H1 (cell line): ENCODE data around the gene TRAF3IP3. TPM values are rescaled to one million over a fixed set of nuclear protein-coding genes. Genes with fewer than 3 reads are reported as not detected.

ENCODE experiments used
- CBX8 ChIP-seq: fragments of 300-800, 300-1000 bp; sonication (generic); IDR thresholded peaks from 2 replicates; pipeline ENCODE4 v1.7.1; 2016; ENCODE audit warnings: low read depth, low read length, borderline replicate concordance
- JUND ChIP-seq: IDR thresholded peaks from 2 replicates; pipeline ENCODE4 v1.6.1; 2011; ENCODE audit warnings: mild to moderate bottlenecking, improper control_type of control experiment, low read length
- RNF2 ChIP-seq: fragments of 200-900, 300-1000 bp; sonication (generic); IDR thresholded peaks from 2 replicates; pipeline ENCODE4 v1.7.1; 2016; ENCODE audit warnings: borderline replicate concordance, low read depth, mild to moderate bottlenecking, antibody characterized with exemption, low read length; ENCODE audit not compliant: poor library complexity, severe bottlenecking; ENCODE audit errors: missing control alignments
- SRF ChIP-seq: IDR thresholded peaks from 2 replicates; pipeline ENCODE4 v1.6.1; 2011; ENCODE audit warnings: mild to moderate bottlenecking, low read depth, low read length, moderate library complexity
- TAF7 ChIP-seq: optimal IDR thresholded peaks from 2 replicates; pipeline ENCODE3; 2011; ENCODE audit warnings: low read depth, mild to moderate bottlenecking, inconsistent platforms, low read length, moderate library complexity, borderline replicate concordance
- polyA plus RNA-seq, 7 experiments: library from polyadenylated mRNA; depleted of rRNA in 3 of 7; stranded (reverse) in 5 of 7; unstranded in 2 of 7; fragments of >200 nt in 5 of 7; fragments of 200-250 nt in 2 of 7; gene quantifications; 1 replicate in 5 of 7; 2 replicates in 1 of 7; 4 replicates in 1 of 7; pipeline versions ENCODE4 v1.2.1 to v1.2.3, GENCODE V29; 2011 to 2013; ENCODE audit warnings: missing spikeins in 2 of 7, mixed read lengths in 2 of 7
- total RNA-seq: library from RNA; stranded (reverse); fragmentation: NEBNext Ultra II Directional; extraction: Animal tissue kit (Norgen Biotek cat#: 25700); gene quantifications from 2 replicates; pipeline ENCODE4 v1.2.1, GENCODE V29; 2021

The TRAF3IP3 gene
- total and polyA plus RNA-seq, 2 of the 8 experiments (the other 6 are each of a cell fraction or from before 2014, with no cell fraction given) = not detected

DNA sequence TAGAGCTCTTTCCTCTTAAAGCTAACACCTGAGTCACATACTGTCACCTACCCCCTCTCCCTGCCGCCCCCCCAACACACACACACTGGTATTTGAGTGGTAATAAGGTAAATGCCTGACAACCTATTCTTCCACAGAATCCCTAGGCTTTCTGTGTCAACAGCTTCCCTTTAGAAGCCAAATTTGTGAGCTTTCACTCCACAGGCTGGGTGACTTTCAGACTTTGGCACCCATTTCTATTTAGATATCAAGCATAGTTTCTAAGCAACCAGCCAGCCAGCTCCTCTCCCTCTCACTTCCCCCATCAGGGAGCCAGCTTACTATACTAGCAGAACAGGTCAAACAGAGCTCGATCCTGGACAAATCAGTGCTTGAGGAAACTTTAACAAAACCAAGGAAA lies 31.7 kb downstream of the TRAF3IP3 start (continued):
- no peak for TF ChIP-seq TAF7
- TF ChIP-seq JUND = no peak
- no peak for TF ChIP-seq SRF
- TF ChIP-seq RNF2 = no peak
- TF ChIP-seq CBX8 = no peak
- TF ChIP-seq, all 59 proteins: peak for 0
